ENCODE results near the gene MINDY2.

MINDY2 gene, protein sequence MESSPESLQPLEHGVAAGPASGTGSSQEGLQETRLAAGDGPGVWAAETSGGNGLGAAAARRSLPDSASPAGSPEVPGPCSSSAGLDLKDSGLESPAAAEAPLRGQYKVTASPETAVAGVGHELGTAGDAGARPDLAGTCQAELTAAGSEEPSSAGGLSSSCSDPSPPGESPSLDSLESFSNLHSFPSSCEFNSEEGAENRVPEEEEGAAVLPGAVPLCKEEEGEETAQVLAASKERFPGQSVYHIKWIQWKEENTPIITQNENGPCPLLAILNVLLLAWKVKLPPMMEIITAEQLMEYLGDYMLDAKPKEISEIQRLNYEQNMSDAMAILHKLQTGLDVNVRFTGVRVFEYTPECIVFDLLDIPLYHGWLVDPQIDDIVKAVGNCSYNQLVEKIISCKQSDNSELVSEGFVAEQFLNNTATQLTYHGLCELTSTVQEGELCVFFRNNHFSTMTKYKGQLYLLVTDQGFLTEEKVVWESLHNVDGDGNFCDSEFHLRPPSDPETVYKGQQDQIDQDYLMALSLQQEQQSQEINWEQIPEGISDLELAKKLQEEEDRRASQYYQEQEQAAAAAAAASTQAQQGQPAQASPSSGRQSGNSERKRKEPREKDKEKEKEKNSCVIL

GRCh38 chr15:58770857-58771620, at the start of gene MINDY2:
TSS of gene MINDY2 (plus strand) at chr15:58771302. CDS start at chr15:58771396, 94 bp downstream.
- DNase-seq = peak; percentile 93

- DNase-seq = no peak
Observed at GRCh38 chr15:58724466-58724865, 46.6 kb upstream of the MINDY2 start.

- no peak for DNase-seq
Observed at GRCh38 chr15:58726867-58727266, 44.2 kb upstream of the MINDY2 start.

GRCh38 chr15:58731756-58732535, 39.2 kb upstream of the MINDY2 start:
- no peak for DNase-seq

DNA sequence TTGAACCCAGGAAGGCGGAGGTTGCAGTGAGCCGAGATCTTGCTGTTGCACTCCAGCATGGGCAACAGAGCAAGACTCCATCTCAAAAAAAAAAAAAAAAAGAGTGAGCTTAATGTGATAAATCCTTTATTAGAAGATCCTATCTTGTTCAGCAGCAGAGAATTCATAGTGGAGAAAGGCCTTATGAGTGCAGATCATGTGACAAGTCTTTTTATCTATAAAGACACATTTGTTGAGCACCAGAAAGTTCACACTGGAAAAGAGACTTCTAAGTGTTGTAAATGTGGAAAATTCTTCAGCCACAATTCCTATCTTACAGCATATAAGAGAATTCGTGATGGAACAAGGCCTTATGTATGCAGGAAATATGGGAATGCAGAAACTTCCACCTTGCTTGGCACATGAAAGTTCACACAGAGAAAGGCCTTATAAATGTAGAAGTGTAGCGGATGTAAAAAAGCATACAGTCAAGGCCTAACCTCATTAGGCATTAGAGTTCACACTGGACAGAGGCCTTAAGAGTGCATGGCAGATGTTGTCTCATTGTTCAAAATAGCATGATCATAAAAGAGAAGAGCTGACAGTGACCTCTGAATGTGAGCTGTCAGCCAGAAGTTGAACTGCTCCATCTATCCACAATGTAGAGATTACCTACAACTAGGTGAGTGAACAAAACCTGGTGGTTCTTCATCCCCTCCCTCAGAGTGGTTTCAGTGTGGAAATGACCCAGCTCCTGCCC, 38.3 kb upstream of the MINDY2 start:
- DNase-seq = no peak

- DNase-seq = no peak
Observed at GRCh38 chr15:58734859-58735258, 36.2 kb upstream of the MINDY2 start.

DNA sequence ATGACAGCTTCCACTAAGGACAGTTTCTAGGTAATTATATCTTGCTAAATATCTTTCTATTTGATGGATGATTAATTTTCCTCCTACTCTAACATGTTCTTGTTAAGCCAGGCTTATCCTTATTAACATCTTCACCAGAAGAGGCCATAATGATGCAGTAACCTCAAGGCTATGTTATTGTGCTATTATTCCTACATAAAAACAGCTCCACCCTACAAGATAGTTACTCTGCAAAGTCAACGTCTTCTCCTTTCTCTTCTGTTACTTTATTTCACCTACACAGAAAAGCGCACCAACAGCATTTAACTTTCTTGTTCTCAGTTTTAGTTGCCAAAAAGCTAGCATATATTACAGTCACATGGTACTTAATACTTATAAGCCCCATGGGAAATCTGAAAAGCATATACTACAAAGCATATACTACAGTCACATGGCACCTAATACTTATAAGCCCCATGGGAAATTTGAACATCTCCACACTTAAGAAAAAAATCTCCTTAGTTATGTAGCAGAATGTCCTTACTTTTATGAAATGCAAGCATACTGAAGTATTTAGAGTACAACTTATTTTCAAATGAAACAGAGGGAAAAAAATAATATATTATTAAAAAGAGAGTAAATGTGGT, 35.0 kb upstream of the MINDY2 start:
- DNase-seq = no peak

DNA sequence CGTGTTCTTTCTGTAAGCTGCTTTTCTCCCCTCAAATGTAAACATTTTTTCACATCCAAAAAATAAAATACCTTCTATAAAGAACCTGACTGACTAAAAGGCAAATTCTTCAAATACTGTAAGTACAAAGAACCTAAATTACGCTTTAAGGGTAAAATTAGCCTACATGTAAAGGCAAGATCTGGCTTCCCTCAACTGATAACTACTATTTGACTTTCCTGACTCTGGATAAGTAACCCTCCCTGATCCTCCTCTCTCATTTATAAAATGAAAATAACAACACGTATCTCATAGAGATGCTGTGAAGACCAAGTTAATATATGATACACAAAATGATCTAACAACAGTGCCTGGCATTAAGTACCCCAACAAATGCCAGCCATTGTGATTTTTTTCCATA, 33.8 kb upstream of the MINDY2 start:
- no peak for DNase-seq

GRCh38 chr15:58738046-58738707, 32.9 kb upstream of the MINDY2 start:
- no peak for DNase-seq

DNA sequence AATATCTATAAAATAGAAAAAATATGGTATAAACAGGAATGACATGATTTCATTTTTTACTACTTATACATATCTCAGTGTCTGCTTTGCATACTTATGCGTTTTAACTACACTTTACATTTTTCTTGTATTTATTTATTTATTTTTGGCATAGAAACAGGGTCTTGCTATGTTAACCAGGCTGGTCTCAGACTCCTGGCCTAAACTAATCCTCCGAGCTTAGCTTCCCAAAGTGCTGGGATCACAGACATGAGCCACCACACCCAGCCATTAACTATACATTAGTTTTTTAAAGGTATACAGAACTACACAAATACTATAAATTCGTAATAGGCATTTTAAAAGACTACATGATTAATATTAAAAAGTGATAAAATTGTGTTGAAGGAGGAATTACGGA, 30.7 kb upstream of the MINDY2 start:
- no peak for DNase-seq

DNA sequence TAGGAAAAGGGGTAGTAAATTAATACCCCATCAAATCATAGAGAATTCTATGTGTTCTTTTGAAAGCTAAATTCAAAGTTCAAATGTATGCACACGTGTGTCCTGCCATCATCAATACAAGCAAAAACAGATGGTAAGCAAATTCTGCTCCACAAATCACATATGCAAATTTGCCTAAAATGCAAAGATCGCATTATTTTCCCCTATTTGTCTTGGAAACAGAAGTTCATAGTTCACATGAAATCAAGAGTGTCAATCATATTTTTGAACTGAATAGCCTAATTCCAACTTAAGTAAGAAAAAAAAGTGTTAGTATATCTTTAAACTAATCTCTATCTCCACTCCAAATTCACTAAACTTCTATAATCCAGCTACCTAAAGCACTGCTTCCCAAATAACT, 30.1 kb upstream of the MINDY2 start:
- no peak for DNase-seq

DNA sequence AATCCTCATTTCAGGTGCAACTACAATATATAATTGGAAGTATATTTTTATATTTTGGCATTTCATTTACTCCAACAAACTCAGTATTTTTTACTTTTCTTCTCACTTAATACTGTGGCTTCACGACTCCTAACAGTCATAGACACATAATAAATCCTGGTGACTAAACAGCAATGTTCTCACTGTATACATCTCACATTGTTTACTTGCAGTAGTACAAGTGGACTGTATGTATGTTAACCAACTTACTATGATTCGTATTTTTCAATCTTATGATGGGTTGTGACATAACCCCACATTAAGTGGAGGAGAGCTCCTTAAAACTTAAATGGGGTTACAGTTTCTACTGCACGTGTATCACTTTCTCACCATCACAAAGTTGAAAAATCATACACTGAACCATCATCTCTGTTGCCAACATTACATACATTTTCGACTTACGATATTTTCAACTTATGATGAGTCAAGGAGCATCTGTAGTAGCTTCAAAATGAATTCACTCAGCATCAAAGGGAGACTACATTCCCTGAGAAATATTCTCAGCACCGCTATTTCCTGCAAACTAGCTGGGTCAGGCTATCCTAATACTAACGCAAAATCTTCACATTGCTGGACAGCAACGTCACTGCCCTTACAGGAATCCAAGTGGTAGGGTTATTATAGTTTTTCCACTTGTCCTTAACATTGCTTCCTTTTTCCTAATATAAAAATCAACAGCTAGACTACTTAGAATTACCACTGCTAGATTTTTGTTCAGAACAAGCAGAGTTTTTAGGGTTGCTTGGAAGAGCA, 28.9 kb upstream of the MINDY2 start:
- DNase-seq = no peak

- no peak for DNase-seq
Observed at GRCh38 chr15:58742819-58743502, 28.1 kb upstream of the MINDY2 start.

GRCh38 chr15:58746174-58746573, 24.9 kb upstream of the MINDY2 start:
- no peak for DNase-seq

DNA sequence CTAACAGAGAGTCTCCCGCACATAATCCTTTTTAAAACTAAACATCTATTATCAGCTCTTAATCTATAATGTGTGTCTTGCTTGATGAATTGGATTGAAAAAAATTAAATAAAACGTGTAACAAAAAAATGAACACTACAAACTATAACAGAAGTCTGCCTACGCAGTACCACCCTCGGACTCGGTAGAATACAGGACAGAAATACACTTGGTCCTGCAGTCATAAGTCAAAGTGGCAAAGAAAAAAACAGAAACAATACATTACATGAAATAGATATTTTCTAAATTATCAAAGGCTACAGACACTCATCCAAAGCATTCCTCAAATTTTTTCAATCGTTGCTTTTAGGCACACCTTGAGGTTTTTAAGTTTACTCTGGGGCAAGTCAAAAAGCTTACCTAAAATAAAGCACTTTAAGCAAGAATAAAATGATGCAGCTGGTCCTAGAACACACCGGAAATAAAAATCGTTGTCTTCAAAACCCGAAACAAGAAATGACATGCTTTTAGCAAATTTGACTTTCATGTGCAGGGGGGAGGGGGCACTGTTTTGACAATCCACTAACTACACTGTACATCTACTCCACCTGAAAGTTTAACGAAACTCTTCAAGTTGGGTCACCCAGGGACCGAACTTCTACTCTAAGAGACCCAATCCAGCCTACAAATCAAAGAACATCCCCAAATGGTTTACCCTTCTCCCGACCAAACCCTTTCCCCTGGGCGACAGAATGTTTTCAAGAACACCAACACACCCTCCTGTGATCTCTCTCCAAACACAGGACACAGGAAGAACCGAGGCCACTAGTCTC, 22.9 kb upstream of the MINDY2 start:
- DNase-seq = no peak

DNA sequence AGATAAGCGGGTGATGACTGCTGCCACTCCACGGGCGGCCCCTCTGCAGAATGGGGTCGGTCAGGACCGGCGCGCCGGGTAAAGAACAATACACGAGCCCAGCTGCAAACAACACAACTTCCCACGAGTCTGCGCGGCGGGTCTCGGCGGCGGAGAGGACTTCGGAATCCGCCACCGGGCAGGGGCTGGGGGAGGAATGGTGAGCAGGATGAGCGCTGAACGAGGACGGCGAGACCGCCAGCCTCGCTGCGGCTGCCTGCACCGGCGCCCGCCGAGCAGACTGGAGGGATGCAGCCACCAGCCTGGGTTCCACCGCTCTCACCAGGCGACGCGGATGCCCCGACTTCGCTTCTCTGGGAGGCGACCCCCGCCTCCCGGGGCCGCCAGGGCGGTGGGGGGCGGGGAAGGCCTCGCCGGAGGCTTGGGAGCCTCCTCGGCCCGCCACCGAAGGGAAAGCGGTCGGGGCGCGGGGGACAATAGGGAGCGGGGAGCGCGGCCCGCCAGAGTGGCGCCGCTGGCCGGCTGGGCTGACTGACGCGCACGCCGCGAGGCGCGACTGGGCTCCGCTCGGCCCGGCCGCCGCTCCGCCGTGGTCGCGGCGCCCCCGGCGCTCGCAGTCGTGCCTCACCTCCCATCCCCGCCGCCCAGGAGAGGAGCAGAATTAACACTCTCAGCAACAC, 22.1 kb upstream of the MINDY2 start:
- DNase-seq = peak; percentile 59

DNA sequence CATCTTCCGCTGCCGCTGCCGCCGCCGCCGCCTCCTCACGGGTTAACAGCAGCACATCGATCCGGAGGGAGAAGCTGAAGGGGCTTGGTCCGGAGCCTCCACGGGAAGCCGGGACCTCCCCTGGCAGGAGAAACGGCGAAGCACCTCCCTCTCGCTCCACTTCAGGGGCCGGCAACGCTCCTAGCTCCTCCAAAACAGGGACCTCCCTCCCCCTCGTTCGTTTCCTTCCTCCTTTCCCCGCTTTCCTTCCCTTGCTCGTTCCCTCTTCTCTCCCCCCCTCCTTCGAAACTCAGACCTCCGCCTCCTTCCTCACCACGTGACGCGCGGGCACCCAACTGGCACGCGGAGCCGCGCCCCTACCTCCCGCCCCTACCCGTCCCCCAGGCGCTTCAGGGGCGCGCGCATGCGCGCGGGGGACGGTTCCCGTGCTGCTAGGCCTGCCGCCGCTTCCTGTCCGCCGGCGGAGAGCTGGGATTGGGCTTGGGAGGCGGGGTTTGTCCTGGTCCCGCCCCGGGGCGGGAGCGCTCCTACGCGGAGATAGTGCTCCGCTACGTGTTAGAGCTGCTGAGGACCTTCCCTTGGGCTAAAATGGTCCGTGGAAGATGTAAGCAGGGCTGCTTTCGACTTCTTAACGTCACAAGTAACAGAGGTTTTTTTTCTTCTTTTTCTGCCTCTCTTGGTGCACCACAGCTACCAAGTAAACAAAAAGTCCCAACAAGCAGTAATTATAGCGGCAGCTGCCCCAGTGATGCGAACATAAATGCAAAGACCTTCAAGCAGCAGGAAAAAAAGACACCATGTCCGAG, 21.4 kb upstream of the MINDY2 start, which contains the start of gene ADAM10:
Gene ADAM10, minus strand, starts transcription at position 176 of the 806 bp plus-strand sequence. Its CDS starts 173 bp downstream, at position 3.
- DNase-seq = peak; percentile 98

Data from activated T-cell treated with anti-CD3 and anti-CD28 coated beads, Interleukin-2, amount 50 U/mL, for 1 hour (primary cell).